ENCODE results near the gene CELF2. TPM values are rescaled to one million over a fixed set of nuclear protein-coding genes. Genes with fewer than 3 reads are reported as not detected.

Gene CELF2
- total and polyA plus RNA-seq, 2 experiments from 2014 or later: 16.6 to 26.9 TPM

DNA sequence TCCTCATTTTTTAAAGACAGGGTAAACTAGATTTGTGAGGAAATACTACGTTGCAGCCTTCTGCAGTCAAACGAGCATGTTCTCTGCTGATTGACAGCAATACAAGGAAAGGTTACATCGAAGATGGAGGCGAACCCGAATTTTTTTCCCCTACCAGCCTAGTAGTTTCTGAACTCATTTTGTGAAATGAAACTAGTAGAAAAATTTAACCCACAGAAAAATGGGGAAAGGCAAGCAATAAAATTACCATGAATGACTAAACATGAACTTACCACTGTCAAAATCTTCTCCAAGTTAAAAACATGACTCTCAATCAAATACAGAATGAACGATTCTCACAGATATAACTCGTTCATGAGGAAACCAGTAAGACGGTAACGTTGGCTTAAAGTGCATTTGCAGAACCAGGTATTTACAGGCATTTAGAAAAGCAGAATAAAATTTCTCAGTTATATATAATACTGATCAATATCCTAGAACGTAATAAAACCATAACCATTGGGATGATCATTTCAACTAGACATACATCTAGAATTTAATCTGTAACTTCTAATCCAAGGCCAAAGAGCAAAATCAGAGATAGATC lies 73.9 kb downstream of the CELF2 start:
- H3K4me3 ChIP-seq: no peak overlapping the region
- H2AFZ ChIP-seq: no peak overlapping the region
- no peak overlapping the region for H3K27ac ChIP-seq
- H3K36me3 ChIP-seq (replicated peaks; ENCODE audit: insufficient read depth, low read depth): no peaks in the 10 kb centered on the region
- H3K9me3 ChIP-seq (ENCODE audit: low read depth): no peaks in the 10 kb centered on the region
- no peaks in the 10 kb centered on the region for H3K79me2 ChIP-seq
- no peaks in the 10 kb centered on the region for H4K20me1 ChIP-seq (ENCODE audit: insufficient read depth, poor library complexity, severe bottlenecking)
- H3K27me3 ChIP-seq: no peaks in the 10 kb centered on the region
- H3K4me2 ChIP-seq: no peak overlapping the region
- no peak for DNase-seq (ENCODE audit: low spot score)
- TF ChIP-seq EZH2phosphoT487 (IDR thresholded peaks at IDR 0.05; ENCODE audit: low read depth, severe bottlenecking, unreplicated experiment): no peak
- H3K9me2 ChIP-seq (replicated peaks; ENCODE audit: insufficient read depth): no peaks in the 10 kb centered on the region
- WGBS (ENCODE audit: low lambda C conversion rate, missing lambda C conversion rate): 93% methylated on average over 10 of the region's 10 CpGs
- H3K4me1 ChIP-seq (ENCODE audit: insufficient read depth): no peaks in the 10 kb centered on the region

- Histone ChIP-seq H3K27ac (no peak overlapping the region), H3K4me1 (ENCODE audit: insufficient read depth) (no peaks in the 10 kb centered on the region), H3K9me2 (replicated peaks; ENCODE audit: insufficient read depth) (no peaks in the 10 kb centered on the region), H3K4me3 (no peak overlapping the region), H2AFZ (no peak overlapping the region), H3K79me2 (no peaks in the 10 kb centered on the region), H3K27me3 (no peaks in the 10 kb centered on the region), H3K9me3 (ENCODE audit: low read depth) (no peaks in the 10 kb centered on the region), H3K36me3 (replicated peaks; ENCODE audit: insufficient read depth, low read depth) (no peaks in the 10 kb centered on the region), H4K20me1 (ENCODE audit: insufficient read depth, poor library complexity, severe bottlenecking) (no peaks in the 10 kb centered on the region), H3K4me2 (no peak overlapping the region)
- no peak for DNase-seq (ENCODE audit: low spot score)
- WGBS (ENCODE audit: low lambda C conversion rate, missing lambda C conversion rate): 92% methylated on average over 10 of the region's 10 CpGs
- no peak for TF ChIP-seq EZH2 (IDR thresholded peaks at IDR 0.05; ENCODE audit: borderline replicate concordance)
- TF ChIP-seq, protein P1, sequence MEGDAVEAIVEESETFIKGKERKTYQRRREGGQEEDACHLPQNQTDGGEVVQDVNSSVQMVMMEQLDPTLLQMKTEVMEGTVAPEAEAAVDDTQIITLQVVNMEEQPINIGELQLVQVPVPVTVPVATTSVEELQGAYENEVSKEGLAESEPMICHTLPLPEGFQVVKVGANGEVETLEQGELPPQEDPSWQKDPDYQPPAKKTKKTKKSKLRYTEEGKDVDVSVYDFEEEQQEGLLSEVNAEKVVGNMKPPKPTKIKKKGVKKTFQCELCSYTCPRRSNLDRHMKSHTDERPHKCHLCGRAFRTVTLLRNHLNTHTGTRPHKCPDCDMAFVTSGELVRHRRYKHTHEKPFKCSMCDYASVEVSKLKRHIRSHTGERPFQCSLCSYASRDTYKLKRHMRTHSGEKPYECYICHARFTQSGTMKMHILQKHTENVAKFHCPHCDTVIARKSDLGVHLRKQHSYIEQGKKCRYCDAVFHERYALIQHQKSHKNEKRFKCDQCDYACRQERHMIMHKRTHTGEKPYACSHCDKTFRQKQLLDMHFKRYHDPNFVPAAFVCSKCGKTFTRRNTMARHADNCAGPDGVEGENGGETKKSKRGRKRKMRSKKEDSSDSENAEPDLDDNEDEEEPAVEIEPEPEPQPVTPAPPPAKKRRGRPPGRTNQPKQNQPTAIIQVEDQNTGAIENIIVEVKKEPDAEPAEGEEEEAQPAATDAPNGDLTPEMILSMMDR (IDR thresholded peaks at IDR 0.05; ENCODE audit: poor library complexity): no peak
- TF ChIP-seq EZH2phosphoT487 (IDR thresholded peaks at IDR 0.05; ENCODE audit: low read depth, severe bottlenecking, unreplicated experiment): no peak
Observed at GRCh38 chr10:11093771-11094736, 76.4 kb downstream of the CELF2 start.

GRCh38 chr10:11095374-11095801 lies 77.7 kb downstream of the CELF2 start:
- H3K9me2 ChIP-seq (replicated peaks; ENCODE audit: insufficient read depth): no peaks in the 10 kb centered on the region
- no peaks in the 10 kb centered on the region for H3K4me1 ChIP-seq (ENCODE audit: insufficient read depth)
- no peaks in the 10 kb centered on the region for H4K20me1 ChIP-seq (ENCODE audit: insufficient read depth, poor library complexity, severe bottlenecking)
- no peaks in the 10 kb centered on the region for H3K36me3 ChIP-seq (replicated peaks; ENCODE audit: insufficient read depth, low read depth)
- DNase-seq (ENCODE audit: low spot score): no peak
- WGBS (ENCODE audit: low lambda C conversion rate, missing lambda C conversion rate): 80% methylated on average over 12 of the region's 12 CpGs
- H3K27me3 ChIP-seq: no peaks in the 10 kb centered on the region
- no peak overlapping the region for H3K4me2 ChIP-seq
- no peaks in the 10 kb centered on the region for H3K79me2 ChIP-seq
- no peaks in the 10 kb centered on the region for H3K9me3 ChIP-seq (ENCODE audit: low read depth)
- TF ChIP-seq EZH2phosphoT487 (IDR thresholded peaks at IDR 0.05; ENCODE audit: low read depth, severe bottlenecking, unreplicated experiment): no peak
- no peak for TF ChIP-seq EZH2 (IDR thresholded peaks at IDR 0.05; ENCODE audit: borderline replicate concordance)
- TF ChIP-seq, protein P1 (IDR thresholded peaks at IDR 0.05; ENCODE audit: poor library complexity): no peak
- H2AFZ ChIP-seq: no peak overlapping the region
- H3K27ac ChIP-seq: no peak overlapping the region
- H3K4me3 ChIP-seq: no peak overlapping the region

DNA sequence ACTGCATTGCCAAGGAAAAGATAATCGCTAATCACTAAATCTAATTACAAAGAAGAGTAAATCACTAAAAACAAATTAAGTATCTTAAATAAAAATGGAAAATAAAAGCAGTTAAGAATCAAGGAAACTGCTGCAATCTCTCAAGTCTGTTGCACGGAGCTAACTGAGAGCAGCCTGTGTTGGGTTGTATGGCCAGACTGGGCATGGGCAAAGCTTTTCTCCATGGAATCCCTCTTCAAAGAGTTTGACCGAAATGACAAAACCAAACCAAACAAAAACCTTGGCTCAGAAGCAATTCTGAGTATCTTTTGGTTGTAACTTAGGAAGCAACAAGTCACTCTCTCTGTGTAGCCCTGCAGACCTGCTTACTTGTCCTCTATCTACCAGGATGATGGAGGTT lies 78.8 kb downstream of the CELF2 start:
- Histone ChIP-seq H3K9me2 (replicated peaks; ENCODE audit: insufficient read depth) (no peaks in the 10 kb centered on the region), H3K4me3 (no peak overlapping the region), H2AFZ (no peak overlapping the region), H3K79me2 (no peaks in the 10 kb centered on the region), H3K4me1 (ENCODE audit: insufficient read depth) (no peaks in the 10 kb centered on the region), H3K27me3 (no peaks in the 10 kb centered on the region), H3K9me3 (ENCODE audit: low read depth) (no peaks in the 10 kb centered on the region), H3K36me3 (replicated peaks; ENCODE audit: insufficient read depth, low read depth) (no peaks in the 10 kb centered on the region), H4K20me1 (ENCODE audit: insufficient read depth, poor library complexity, severe bottlenecking) (no peaks in the 10 kb centered on the region), H3K27ac (no peak overlapping the region), H3K4me2 (no peak overlapping the region)
- 70% methylated on average over 3 of the region's 3 CpGs for WGBS (ENCODE audit: low lambda C conversion rate, missing lambda C conversion rate)
- TF ChIP-seq EZH2 (IDR thresholded peaks at IDR 0.05; ENCODE audit: borderline replicate concordance) (no peak), EZH2phosphoT487 (IDR thresholded peaks at IDR 0.05; ENCODE audit: low read depth, severe bottlenecking, unreplicated experiment) (no peak)
- TF ChIP-seq, protein P1 (IDR thresholded peaks at IDR 0.05; ENCODE audit: poor library complexity): no peak
- DNase-seq (ENCODE audit: low spot score): no peak

All from hepatocyte (in vitro differentiated cells).